Measurements from ENCODE around the gene BBS2.

DNA sequence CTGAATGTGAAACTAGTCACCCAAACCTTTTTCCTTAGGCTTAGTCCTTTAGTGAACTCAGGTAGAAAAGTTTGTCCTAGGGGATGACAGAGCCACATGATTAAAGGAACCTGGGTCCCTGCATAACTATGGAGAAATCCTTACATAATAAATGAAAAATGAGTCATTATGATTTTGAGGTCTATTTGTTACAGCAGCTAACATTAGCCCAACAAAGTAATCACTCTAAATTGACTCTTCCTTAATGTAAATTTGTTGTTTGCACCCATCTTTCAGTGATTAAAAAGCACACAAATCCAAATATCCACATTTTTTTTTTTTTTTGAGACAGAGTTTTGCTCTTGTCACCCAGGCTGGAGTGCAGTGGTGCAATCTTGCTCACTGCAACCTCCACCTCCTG, 36.4 kb downstream of the BBS2 start:
- TF ChIP-seq YY1 (IDR thresholded peaks at IDR 0.05; ENCODE audit: insufficient read depth, insufficient read length): no peak
- TF ChIP-seq ZNF274 (IDR thresholded peaks at IDR 0.05; ENCODE audit: low read depth, low read length): no peak
- no peak for TF ChIP-seq SUZ12 (IDR thresholded peaks at IDR 0.05; ENCODE audit: extremely low read depth, insufficient read depth, insufficient read length)
